Measurements from ENCODE around the gene EFL1. TPM values are rescaled to one million over a fixed set of nuclear protein-coding genes. Genes with fewer than 3 reads are reported as not detected.

Gene EFL1
- total RNA-seq, 1 donor from 2014 or later: 12.3 TPM

DNA sequence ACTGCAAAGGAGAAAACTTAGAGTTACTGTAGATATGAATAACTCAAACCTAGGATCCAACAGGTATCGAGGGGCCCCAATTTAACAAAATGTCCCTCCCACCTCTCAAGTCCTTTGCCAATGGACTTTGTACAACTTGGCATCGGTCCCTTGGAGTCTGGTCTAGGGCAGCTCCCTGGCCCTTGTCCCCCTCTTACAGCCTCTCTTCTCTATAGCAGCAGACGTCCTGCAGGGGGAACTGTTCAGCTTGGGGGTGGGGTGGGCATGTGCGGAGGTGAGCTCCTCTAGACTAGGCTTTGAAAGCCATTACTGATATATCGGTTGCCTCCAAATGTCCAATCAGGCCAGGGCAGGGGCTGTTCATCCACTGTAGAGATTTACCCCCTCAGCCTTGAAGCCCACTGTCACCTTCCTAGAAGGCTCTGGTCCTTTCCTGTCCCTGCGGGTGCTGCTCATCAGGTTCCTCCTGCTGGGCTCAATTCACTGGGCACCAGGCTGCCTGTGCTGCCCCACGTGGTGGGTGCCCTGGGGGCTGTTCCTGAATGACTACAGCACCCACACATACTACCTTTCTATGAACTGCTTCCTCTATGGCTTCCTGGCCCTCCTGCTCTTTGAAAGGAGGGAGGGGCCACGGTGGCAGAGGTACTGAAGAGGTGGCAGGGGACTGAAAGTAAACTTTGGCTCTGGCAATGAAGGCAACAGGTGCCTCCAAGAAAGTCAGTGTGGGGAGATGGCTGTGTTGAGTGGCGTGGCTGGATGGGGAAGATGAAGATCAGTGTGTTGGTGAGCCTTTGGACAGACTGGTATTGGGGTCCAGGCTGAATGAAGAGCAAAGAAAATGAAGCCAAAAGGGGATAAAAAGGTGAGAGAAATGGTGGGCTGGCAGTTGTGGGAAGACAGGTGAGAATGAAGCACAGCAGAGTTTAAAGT, 137.9 kb downstream of the EFL1 start:
- no peak for DNase-seq (ENCODE audit: low read depth in 2 of 2)

DNA sequence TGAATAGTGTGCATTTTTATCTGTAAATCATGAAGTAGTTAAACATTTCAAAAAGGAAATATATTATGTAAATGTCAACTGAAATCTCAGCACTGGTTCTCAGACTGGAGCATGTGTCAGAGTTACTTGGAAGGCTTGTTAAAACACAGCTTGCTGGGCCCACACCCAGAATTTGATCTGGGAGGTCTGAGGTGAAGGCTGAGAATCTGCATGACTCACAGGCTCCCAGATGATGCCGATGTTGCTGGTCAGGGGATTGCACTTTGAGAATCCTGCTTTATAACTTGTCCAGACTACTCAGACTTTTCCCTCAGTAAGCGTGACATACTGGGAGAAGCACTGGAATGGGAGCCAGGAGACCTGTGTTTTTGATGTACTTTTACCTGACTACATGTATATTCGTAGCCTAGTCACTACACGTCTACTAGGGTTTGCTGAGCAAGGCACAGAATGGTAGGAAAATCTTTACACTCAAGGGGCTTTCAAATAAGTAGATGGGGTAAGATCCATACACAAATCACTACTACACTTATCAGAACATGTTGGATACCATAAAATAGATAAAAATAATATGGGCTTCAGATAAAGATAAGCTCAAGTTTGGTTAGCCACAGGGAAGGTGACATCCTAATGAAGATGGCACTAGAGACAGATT, 139.7 kb downstream of the EFL1 start:
- peak in 1 of 2 donors; percentile 93 for DNase-seq (ENCODE audit: low read depth in 2 of 2)

DNA sequence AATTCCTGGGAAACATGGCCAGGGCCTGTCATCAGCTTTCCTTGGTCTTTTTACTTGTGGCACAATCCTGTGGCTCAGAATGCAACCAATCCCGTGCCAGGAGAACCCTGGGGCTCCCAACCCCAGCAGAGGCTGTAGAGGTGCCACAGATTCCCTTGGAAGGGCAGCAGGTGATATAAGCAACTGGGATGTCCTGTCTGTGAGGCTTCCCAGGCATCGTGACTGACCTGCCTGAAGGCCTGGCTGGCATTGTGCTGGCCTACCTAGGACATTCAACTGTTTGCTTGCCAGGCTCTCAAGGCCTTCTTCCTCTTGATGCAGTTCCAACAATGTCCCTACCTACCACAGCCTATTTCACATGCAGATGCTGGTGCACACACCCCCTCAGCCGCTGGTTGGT, 144.5 kb downstream of the EFL1 start:
- DNase-seq (ENCODE audit: low read depth in 2 of 2): no peak

DNA sequence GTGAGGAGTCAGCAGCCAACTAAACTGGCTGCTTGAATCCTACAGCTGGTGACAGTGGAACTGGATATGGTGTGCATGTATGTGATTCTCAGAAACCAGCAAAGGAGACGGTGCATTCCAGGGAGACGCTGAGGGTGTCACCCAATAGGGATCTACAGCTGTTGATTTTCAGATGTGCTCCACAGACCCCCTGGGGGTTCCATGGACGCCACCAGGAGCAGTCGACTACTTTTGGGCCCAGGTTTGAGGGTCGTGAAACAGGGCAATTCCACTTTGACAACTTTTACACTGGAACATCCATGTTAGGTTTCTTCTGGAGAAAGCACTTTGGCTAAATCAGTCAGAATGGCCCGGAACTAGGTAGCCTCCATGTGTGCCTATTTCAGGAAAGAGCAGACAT, 145.2 kb downstream of the EFL1 start:
- no peak for DNase-seq (ENCODE audit: low read depth in 2 of 2)

DNA sequence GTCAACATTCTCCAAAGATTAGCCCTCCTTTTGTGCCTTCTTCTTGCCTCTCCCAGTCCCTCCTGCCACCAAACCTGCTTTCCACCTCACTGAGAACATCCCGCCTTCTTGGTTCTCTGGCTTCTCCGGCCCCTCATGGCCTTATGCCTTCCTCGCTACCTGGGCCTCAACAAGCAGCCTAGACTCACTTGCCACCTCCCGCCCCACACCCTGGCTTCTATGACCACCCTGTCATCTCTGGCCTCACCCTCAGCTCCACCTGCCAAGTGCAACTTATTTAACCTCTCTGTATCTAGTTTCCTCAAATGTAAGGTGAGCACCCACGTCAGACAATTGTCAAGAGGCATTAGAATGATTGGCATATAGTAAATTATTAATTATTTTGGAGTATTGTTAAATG, 147.9 kb downstream of the EFL1 start:
- DNase-seq (ENCODE audit: low read depth in 2 of 2): no peak

DNA sequence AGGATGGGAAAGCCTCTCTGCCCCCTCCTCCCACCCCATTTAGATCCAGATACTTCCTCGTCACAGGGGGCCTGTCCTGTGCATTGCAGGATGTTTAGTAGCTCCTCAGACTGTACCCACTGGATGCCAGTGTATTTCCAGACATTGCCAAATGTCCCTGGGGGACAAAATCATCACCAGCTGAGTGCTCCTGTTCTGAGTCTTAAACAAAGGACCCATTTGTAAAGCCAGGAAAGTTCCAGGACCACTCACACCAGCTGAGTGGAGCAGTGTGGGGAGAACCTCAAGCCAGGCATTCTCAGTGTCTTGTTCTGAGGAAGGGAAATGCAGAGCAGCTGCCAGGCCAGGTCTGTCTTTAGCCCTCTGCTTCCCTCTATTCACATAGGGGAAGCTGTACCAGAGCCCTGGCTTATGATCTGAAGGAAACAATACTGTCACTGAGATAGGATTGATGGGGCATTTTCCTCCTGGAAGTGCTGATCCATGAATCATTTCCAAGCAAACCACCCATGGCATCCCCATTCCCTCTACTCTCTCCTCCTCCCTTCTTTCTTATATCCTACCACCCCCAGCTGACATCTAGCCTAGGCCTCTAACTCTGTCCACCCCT, 149.3 kb downstream of the EFL1 start:
- peak; percentile 14 to 68 for DNase-seq (ENCODE audit: low read depth in 2 of 2)

DNA sequence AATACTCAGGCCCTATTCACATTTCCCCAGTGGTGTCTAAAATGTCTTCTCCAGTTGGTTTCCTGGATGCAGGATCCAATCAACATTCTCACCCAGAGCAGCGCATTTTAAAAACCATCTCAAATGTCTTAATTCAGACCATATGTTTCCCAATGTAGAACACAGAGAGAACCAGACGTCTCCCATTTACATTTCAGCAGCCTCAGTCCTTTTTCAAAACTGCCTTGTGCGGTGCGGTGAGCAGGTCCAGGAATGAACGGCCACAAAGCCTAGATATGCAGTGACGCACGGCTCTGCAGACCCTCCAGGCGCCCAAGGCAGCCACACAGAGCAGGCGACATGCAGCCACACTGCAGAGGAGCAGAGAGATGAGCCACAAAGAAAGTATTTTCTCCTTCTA, 150.6 kb downstream of the EFL1 start:
- no peak for DNase-seq (ENCODE audit: low read depth in 2 of 2)

DNA sequence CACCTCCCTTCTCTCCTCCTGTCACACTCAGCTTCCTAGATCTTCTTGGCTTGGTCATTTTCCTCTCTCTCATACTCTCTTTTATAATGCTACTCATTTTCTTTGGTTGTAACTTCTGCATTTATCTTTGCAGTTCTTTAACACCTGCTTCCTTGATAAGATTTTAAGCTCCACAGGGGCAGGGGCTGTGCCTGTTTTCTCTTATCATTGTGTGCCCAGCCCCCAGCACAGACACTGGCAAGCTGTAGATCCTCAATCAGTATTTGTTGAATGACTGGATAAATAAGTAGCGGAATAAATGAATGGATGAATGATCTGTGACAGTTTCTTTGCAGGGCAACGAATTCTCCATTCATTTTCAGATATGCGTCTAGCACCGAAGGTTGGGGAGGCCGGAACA, 152.4 kb downstream of the EFL1 start:
- no peak for DNase-seq (ENCODE audit: low read depth in 2 of 2)

DNA sequence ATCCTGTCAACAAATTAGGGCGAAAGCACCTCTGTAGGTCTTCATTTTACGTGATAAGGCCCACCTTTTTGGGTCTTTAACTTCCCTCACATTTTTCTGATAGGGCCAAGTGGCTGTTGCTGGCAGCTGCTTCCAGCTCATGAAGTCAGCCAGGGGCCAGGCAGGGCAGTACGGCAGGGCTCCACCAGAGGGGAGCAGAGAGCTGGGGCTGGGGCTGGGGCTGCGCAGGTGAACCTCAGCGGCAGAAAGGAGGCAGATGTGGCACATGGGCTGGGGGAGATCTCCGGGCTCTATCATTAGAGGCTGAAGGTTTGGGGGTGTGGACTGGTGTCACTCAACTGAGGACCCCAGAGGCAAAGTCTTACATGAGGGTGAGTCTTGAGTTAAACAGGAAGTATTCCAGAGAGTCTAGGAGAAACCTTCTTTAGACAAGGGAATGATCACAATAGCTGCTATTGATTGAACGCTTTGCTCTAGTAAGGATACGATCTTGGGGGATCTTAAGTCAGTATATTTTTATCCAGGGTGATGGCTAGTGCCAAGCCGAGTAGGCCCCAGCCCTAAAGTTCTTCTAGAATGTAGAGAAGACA, 153.9 kb downstream of the EFL1 start:
- DNase-seq (ENCODE audit: low read depth in 2 of 2): peak; percentile 56 to 69

DNA sequence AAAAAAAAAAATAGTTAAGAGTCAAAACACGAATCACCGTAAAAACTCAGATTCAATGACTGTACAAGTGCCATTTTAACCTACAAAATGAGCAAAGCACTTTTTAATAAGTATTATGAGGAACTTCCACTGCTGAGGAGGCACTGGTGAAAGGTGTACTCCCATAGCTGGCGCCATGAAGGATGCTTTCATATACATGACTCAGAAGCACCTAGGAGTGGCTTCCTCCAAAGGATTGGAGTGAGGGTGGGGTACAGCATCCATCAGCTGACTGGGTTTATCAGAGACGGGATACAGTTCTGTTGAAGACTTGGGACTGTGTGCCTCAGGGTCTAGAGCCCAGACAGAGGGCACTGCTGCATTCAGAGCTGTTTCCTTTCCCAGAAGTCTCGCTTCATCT, 155.9 kb downstream of the EFL1 start:
- DNase-seq (ENCODE audit: low read depth in 2 of 2): no peak

DNA sequence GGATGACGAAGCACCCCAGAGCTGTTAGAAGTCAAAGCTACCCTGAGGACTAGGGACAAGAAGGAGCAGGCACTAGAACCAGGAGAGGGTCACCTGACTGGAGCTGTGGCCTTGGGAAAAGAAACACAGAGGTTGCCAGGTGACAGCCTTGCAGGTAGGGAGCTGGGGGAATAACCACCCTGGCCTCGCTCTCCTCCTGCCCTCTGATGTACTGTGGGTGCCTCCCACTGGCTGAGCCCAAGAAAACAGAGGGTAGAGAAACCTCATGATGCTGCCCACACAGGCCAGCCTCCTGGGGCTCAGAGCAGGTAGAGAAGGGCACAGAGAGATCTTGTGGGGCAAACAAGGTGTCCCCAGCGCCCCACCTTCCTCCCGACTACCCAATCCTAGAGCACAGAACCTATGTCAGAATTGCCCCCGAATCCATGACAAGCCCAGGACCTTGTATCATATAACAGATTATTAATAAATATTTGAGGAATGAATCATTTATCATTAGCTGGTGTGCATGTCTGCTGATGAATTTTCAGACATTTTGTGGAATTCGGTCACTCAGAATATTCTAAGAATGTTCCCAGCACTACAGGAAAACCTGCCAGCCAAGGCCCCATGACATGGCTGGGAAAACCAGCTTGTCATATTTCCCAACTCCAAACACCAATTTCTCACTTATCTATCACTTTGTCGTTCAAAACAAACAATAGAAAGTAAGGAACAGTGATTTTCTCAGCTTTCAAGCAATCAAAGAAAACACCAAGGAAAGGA, 156.9 kb downstream of the EFL1 start:
- peak in 1 of 2 donors; percentile 63 for DNase-seq (ENCODE audit: low read depth in 2 of 2)

DNA sequence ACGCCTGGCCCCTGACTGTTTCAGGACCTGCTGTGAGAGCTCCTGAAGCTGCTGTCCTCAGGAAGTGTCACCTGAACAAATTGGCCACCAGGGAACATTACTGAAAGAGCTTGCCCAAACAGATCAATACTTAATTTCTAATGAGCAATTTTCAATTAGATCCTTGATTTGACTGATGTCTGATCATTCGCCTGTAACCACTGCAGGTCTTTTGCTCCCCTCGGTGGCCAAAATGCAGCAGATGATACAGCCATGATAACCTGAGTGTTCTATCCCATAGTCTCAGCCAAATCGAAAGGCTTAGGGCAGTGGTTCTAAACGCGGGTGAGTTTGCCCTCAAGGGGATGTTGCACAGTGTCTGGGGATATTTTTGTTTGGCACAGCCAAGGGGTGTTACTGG, 159.1 kb downstream of the EFL1 start:
- no peak for DNase-seq (ENCODE audit: low read depth in 2 of 2)

DNA sequence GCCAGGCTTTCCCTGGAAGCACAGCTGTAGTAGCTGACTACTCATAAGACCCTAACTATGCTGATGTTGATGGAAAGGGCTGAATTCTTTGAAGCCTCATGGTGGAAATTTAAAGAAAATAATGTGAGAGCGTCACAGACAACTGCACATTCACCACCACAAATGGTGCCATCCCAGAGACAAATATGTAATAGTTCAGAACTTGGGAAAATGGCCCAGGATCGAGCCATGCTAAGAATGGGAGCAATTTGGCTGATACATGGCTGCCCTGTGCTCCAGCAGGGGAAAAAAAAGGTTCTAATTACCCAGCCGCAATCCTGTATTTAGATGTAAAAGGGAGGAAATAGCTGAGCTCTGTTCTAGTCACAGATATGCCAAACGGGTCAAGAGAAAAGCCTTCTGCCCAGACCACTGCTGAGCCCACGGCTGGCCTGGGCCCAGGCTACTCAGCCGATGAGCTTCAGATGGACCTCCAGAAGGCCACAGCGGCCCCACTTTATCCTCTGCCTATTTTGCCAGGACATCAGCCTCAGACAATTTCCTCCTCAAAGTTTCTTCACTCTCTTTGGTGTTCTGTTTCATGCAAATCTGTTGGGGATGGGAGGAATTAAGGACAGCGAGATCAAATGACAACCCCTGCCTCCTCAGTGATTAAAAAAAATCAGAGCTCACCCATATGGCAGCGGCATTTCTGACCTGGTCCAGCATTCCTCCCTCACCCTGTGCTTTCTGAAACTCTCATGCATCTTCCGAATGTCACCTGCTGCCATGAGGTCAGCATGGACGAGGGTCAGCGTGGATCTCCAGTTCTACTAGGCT, 162.2 kb downstream of the EFL1 start:
- no peak for DNase-seq (ENCODE audit: low read depth in 2 of 2)

DNA sequence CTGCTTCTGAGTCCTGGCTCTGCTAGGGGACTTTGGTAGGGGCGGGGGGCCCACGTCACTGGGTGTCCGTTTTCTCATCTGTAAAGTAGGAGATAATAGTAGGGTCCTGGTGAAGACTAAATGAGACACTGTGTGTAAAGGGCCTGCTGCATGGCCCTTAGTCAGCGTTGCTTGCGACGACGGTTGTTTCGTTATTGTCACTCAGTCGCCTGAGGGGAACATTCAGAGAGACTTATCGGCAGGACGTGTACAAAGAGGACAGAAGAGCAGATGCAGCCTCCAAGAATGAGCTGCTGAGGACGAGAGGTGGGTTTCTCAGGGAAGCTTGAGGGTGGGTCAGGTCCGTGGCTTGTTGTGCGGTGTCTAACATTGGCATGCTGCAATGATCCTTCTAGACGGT, 163.9 kb downstream of the EFL1 start:
- no peak for DNase-seq (ENCODE audit: low read depth in 2 of 2)

DNA sequence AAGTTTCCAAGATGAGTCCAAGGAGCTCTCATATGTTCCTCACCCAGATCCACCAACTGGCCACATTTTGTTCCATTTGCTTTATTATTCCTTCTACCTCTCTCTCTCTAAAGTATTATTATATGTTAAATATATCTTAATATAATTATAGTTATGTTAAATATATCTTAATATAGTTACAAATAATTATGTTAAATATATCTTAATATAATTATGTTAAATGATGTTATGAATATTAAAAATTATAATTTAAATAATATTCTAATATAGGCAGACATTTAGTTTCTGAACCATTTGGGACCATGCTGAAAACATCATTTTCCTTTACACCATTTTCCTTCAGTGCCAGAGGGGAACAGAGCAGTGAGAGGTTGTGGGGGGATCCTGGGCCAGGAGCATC, 166.7 kb downstream of the EFL1 start:
- no peak for DNase-seq (ENCODE audit: low read depth in 2 of 2)

DNA sequence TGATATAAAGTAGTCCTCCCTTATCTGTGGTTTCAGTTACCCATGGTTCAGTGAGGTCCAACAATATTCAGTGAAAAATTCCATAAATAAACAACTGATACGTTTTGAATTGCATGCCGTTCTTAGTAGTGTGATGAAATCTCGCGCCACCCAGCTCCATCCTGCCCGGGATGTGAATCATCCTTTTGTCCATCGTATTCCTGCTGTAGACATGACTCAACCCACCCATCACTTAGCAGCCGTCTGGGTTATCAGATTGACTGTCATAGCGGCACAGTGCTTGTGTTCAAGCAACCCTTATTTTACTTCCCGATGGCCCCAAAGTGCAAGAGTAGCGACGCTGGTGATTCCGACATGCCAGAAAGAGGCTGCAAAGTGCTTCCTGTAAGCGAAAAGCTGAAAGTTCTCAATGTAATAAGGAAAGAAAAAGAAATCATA, 168.7 kb downstream of the EFL1 start:
- DNase-seq (ENCODE audit: low read depth in 2 of 2): peak; percentile 87 to 95

DNA sequence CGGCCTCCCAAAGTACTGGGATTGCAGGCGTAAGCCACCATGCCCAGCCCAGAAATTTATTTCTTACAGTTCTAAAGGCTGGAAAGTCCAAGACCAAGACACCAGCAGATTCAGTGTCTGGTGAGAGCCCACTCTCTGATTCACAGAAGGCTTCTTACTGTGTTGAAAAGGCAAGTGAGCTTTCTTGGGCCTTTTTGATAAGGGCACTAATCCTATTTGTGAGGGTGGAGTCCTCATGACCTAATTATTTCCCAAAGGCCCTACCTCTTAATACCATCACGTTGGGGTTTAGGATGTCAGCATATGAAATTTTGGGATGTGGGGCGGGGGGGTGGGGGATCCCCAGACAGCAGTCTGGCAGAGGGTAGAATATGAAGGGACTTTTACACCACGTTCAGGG, 169.2 kb downstream of the EFL1 start:
- DNase-seq (ENCODE audit: low read depth in 2 of 2): no peak

DNA sequence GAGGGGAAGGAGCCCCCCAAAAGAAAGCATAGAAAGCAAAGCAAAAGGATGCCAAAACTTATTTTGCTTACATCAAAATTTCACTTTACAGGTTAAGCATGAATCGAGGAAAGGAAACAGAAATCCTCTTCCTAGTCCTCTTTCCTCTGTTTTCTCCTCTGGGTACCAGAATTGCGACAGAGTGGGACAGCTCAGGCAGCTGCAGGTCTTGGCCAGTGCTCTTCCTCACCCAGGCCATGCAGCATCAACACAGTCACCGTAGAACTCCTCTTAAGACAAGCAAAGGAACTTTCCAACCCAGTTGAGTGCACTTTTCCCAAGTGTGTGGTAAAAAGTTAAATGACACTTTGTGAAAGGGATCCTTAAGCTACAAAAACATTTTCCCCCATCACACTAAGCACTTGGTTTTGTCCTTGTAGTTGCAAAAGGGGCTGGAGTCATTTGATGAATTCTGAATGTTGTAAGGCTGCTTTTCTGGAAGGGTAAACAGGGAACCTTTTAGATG, 170.8 kb downstream of the EFL1 start:
- DNase-seq (ENCODE audit: low read depth in 2 of 2): no peak

DNA sequence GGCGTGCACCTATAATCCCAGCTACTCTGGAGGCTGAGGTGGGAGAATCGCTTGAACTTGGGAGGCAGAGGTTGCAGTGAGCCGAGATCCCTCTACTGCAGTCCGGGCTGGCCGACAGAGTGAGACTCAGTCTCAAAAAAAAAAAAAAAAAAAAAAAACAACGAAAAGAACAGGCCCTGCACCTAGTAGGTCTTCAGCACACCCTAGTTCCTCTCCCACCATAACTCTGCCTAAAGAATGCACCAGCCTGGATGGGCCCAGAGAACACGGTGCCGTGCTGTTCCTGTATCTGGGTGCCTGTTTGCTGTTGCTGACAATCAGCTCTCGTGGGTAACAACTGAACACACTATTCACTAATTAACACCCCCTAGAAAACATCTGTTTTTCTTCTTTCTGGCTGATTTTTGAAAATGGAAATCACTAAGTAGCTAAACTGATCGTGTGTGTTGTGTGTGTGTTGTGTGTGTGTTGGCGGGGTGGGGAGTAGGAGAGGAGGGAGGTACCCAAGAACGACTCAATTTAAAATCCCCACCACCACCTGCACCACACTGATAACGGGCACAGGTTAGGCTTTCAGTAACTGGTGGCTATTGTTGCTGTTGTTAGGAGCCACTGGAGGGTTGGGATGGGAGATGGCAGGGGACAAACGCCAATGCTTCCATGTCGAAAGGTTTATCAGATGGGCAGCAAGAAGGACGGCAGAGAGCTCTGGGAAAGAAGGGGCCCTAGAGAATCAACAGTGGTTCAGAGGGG, 176.1 kb downstream of the EFL1 start:
- DNase-seq (ENCODE audit: low read depth in 2 of 2): no peak
